K562 (cell line): ENCODE data around the gene VPS4A. TPM values are rescaled to one million over a fixed set of nuclear protein-coding genes. Genes with fewer than 3 reads are reported as not detected.

Experiments
- BDP1 ChIP-seq: IDR thresholded peaks from 3 replicates; pipeline ENCODE4 v1.6.1; 2011; ENCODE audit not compliant: insufficient read length, insufficient read depth
- E2F8 ChIP-seq: fragments of 450-650 bp; IDR thresholded peaks from 2 replicates; pipeline ENCODE4 v1.7.1; 2018; ENCODE audit warnings: mild to moderate bottlenecking, low read depth; ENCODE audit not compliant: partially characterized antibody
- FIP1L1 ChIP-seq: fragments of 200-400 bp; formaldehyde crosslinking; IDR thresholded peaks from 2 replicates; pipeline ENCODE4 v1.6.1; 2018; ENCODE audit warnings: mild to moderate bottlenecking, low read depth, low read length; ENCODE audit not compliant: poor library complexity, severe bottlenecking
- FOXA1 ChIP-seq: fragments of 450-650 bp; IDR thresholded peaks from 2 replicates; pipeline ENCODE4 v1.6.1; 2016; ENCODE audit warnings: mild to moderate bottlenecking, borderline replicate concordance
- MCM5 ChIP-seq: fragments of 450-650 bp; IDR thresholded peaks from 2 replicates; pipeline ENCODE4 v1.6.1; 2016; ENCODE audit warnings: low read depth
- MCM7 ChIP-seq, 2 experiments: fragments of 450-650 bp; IDR thresholded peaks; 2 replicates each; pipeline ENCODE4 v1.6.1; 2016 to 2018
- MTA3 ChIP-seq: fragments of 450-650 bp; formaldehyde crosslinking; IDR thresholded peaks from 2 replicates; pipeline ENCODE4 v1.6.1; 2017; ENCODE audit warnings: mild to moderate bottlenecking, borderline replicate concordance
- MXI1 ChIP-seq: IDR thresholded peaks from 2 replicates; pipeline ENCODE4 v1.6.1; 2011; ENCODE audit warnings: low read depth, mild to moderate bottlenecking, improper control_type of control experiment, low read length
- POLR2H ChIP-seq: IDR thresholded peaks from 2 replicates; pipeline ENCODE4 v1.6.1; 2016; ENCODE audit warnings: missing genetic modification characterization, low read depth, mild to moderate bottlenecking, control low read depth, missing compliant biosample characterization, moderate library complexity
- RB1 ChIP-seq: fragments of 450-650 bp; IDR thresholded peaks from 2 replicates; pipeline ENCODE4 v1.6.1; 2017; ENCODE audit warnings: low read depth, mild to moderate bottlenecking
- RBFOX2 ChIP-seq: fragments of 200-400 bp; formaldehyde crosslinking; IDR thresholded peaks from 2 replicates; pipeline ENCODE4 v1.6.1; 2017; ENCODE audit warnings: low read depth, mild to moderate bottlenecking, low read length, moderate library complexity
- RBM22 ChIP-seq: fragments of 200-400 bp; formaldehyde crosslinking; IDR thresholded peaks from 2 replicates; pipeline ENCODE4 v1.6.1; 2018; ENCODE audit warnings: low read length, low read depth; ENCODE audit not compliant: poor library complexity, severe bottlenecking
- SP2 ChIP-seq: IDR thresholded peaks from 2 replicates; pipeline ENCODE4 v1.6.1; 2011; ENCODE audit warnings: mild to moderate bottlenecking, low read depth, low read length, moderate library complexity; ENCODE audit not compliant: poor library complexity, severe bottlenecking; ENCODE audit errors: extremely low read depth
- STAT5A ChIP-seq: IDR thresholded peaks from 2 replicates; pipeline ENCODE4 v1.6.1; 2012; ENCODE audit warnings: low read length, inconsistent platforms, borderline replicate concordance
- TAF7 ChIP-seq: fragments of 450-650 bp; IDR thresholded peaks from 2 replicates; pipeline ENCODE4 v1.6.1; 2016; ENCODE audit warnings: missing genetic modification characterization, missing compliant biosample characterization
- TBP ChIP-seq: optimal IDR thresholded peaks from 2 replicates; pipeline ENCODE3; 2011; ENCODE audit warnings: low read depth, low read length, improper control_type of control experiment
- TSC22D4 ChIP-seq: fragments of 450-650 bp; IDR thresholded peaks from 2 replicates; pipeline ENCODE4 v1.6.1; 2016; ENCODE audit warnings: missing genetic modification characterization, missing biosample characterization, control low read depth
- ZBED1 ChIP-seq: IDR thresholded peaks from 2 replicates; pipeline ENCODE4 v1.6.1; 2014
- ZNF274 ChIP-seq: IDR thresholded peaks from 2 replicates; pipeline ENCODE4 v1.6.1; 2011; ENCODE audit warnings: low read depth, mild to moderate bottlenecking, low read length, moderate library complexity, borderline replicate concordance
- ZNF592 ChIP-seq: fragments of 450-650 bp; IDR thresholded peaks from 2 replicates; pipeline ENCODE4 v1.6.1; 2017; ENCODE audit warnings: antibody characterized with exemption, mild to moderate bottlenecking
- ZNF707 ChIP-seq: fragments of 250-450 bp; sonication (Bioruptor Pico); conservative IDR thresholded peaks from 2 replicates; pipeline ENCODE4 v1.8.0; 2022; ENCODE audit warnings: inconsistent platforms, mild to moderate bottlenecking, moderate library complexity
- ZNF75A ChIP-seq: fragments of 450-650 bp; formaldehyde crosslinking; IDR thresholded peaks from 2 replicates; pipeline ENCODE4 v1.4.0; 2020; ENCODE audit warnings: mild to moderate bottlenecking
- ZNF766 ChIP-seq: fragments of 200-800 bp; sonication (Bioruptor generic); conservative IDR thresholded peaks from 2 replicates; pipeline ENCODE4 v1.6.1; 2016; ENCODE audit warnings: missing genetic modification characterization, missing compliant biosample characterization
- polyA plus RNA-seq, 8 experiments: library from polyadenylated mRNA; depleted of rRNA in 4 of 8; stranded (reverse) in 5 of 8; unstranded in 3 of 8; fragments of >200 nt; fragmentation: Nextera tagmentation in 2 of 8; fragmentation: Illumina TruSeq in 1 of 8; extraction: Ambion mirVana in 2 of 8; extraction: Trizol in 1 of 8; gene quantifications; 2 replicates each; pipeline versions ENCODE4 v1.2.1 to v1.2.3, GENCODE V29; 2011 to 2014; ENCODE audit warnings: inconsistent platforms in 1 of 8, missing spikeins in 1 of 8
- total RNA-seq, 7 experiments: library from RNA; depleted of rRNA in 6 of 7; stranded (reverse); fragments of >200 nt in 6 of 7; fragmentation: Illumina TruSeq in 2 of 7; extraction: Trizol in 2 of 7; gene quantifications; 2 replicates each; pipeline versions ENCODE4 v1.2.1 to v1.2.3, GENCODE V29; 2011 to 2021; ENCODE audit warnings: low replicate concordance in 1 of 7

VPS4A gene
- total and polyA plus RNA-seq, 9 of the 15 experiments (the other 6 are each of a cell fraction or from before 2014, with no cell fraction given) = 7.6 to 45.4 (median 29.9) TPM

- TF ChIP-seq E2F8 (peak; percentile 93), SP2 (peak; percentile 94), ZNF592 (0 out of 2 replicates have a peak, but pooled peaks have one; percentile 28), RBFOX2 (peak; percentile 96), MTA3 (peak; percentile 87), FIP1L1 (peak; percentile 35), ZNF75A (CRISPR knock-in tag) (no peak), ZBED1 (peak; percentile 23; the same call in 1 of the 2 replicates), FOXA1 (no peak), MCM7 (IDR thresholded peaks at IDR 0.05) (no peak), TAF7 (peak; percentile 93), POLR2H (tag) (peak; percentile 83), ZNF766 (CRISPR knock-in tag) (peak; percentile 80), TBP (peak; percentile 92), RB1 (peak; percentile 85), STAT5A (peak; percentile 61; the same call in 1 of the 2 replicates), ZNF707 (CRISPR knock-in tag) (no peak), MCM5 (no peak), RBM22 (peak; percentile 69), ZNF274 (no peak), MXI1 (peak; percentile 62), TSC22D4 (no peak), BDP1 (no peak)
Measured at GRCh38 chr16:69339289-69340094, 28.3 kb downstream of the VPS4A start, which contains the start of the genes COG8 and NIP7 (continued).
